Skeletal muscle tissue (tissue), 4 donors: ENCODE data around the gene RARA. TPM values are rescaled to one million over a fixed set of nuclear protein-coding genes. Genes with fewer than 3 reads are reported as not detected.
"Not testable (repeated sequence)": the region's sequence is repeated elsewhere in the genome, so short reads cannot be mapped to it uniquely, and the experiment has no call there.

ENCODE experiments used
- H3K27ac ChIP-seq: one replicate; pipeline ENCODE4 v1.7.0; 2013; ENCODE audit warnings: mild to moderate bottlenecking, low read depth, low read length, inconsistent platforms
- H3K27me3 ChIP-seq, 3 donors: one replicate each; pipeline ENCODE4 v1.7.0; 2013; ENCODE audit warnings: low read length in 3 of 3; ENCODE audit not compliant: control insufficient read depth in 3 of 3, insufficient read depth in 3 of 3
- H3K36me3 ChIP-seq, 3 donors: one replicate each; pipeline ENCODE4 v1.7.0; 2013; ENCODE audit warnings: low read length in 3 of 3; ENCODE audit not compliant: control insufficient read depth in 3 of 3, insufficient read depth in 3 of 3
- H3K4me1 ChIP-seq, 3 donors: one replicate each; pipeline ENCODE4 v1.7.0; 2013; ENCODE audit warnings: low read length in 3 of 3, mild to moderate bottlenecking in 3 of 3; ENCODE audit not compliant: control insufficient read depth in 3 of 3, insufficient read depth in 3 of 3
- H3K4me3 ChIP-seq, 3 donors: one replicate each; pipeline ENCODE4 v1.7.0; 2013; ENCODE audit warnings: low read length in 3 of 3
- H3K9ac ChIP-seq, 3 donors: one replicate each; pipeline ENCODE4 v1.7.0; 2013; ENCODE audit warnings: low read length in 3 of 3, mild to moderate bottlenecking in 3 of 3, moderate library complexity in 2 of 3, low read depth in 1 of 3
- H3K9me3 ChIP-seq, 3 donors: one replicate each; pipeline ENCODE4 v1.7.0; 2013; ENCODE audit warnings: low read length in 3 of 3; ENCODE audit not compliant: control insufficient read depth in 3 of 3
- total RNA-seq: library from RNA; depleted of rRNA; stranded (reverse); fragments of >200 nt; gene quantifications from one replicate; pipeline ENCODE4 v1.2.3, GENCODE V29; 2014
- donor health status: Osteomylitis.

RARA gene
- total RNA-seq, 1 donor from 2014 or later, result 17.2 TPM

- peaks cover 10 to 14% (median 10%) of the 10 kb centered on the region in 3 donors for H3K4me1 ChIP-seq
- peak overlapping the region in 2 of 3 donors; percentile 51 to 70 for H3K9ac ChIP-seq
- H3K36me3 ChIP-seq, result no peaks in the 10 kb centered on the region
- H3K27ac ChIP-seq, result no peak overlapping the region
- no peaks in the 10 kb centered on the region for H3K9me3 ChIP-seq
- peak overlapping the region; percentile 59 to 71 (median 71) for H3K4me3 ChIP-seq
- H3K27me3 ChIP-seq, result peaks cover 0 to 13% (median 3%) of the 10 kb centered on the region in 3 donors
These were observed 54.3 kb downstream of the RARA start for GRCh38 chr17:40363111-40363827.

- Histone ChIP-seq H3K9ac (peak within 1 kb of the TSS in 2 of 3 donors; percentile 51 to 70), H3K4me1 (peaks cover 5 to 14% (median 10%) of the 10 kb centered on the region in 3 donors), H3K36me3 (no peaks in the 10 kb centered on the region), H3K4me3 (peak within 1 kb of the TSS; percentile 59 to 71 (median 71)), H3K27ac (no peak within 1 kb of the TSS), H3K9me3 (no peaks in the 10 kb centered on the region), H3K27me3 (peaks cover 0 to 13% (median 3%) of the 10 kb centered on the region in 3 donors)
These were observed 55.3 kb downstream of the RARA start, which contains the start of gene GJD3 for GRCh38 chr17:40364121-40364861. Gene GJD3 (minus strand): TSS chr17:40364737. CDS start chr17:40363815, 922 bp downstream.

GRCh38 chr17:40364906-40365305 lies 55.9 kb downstream of the RARA start:
- H3K27me3 ChIP-seq, result peaks cover 0 to 13% (median 3%) of the 10 kb centered on the region in 3 donors
- peaks cover 5 to 14% (median 10%) of the 10 kb centered on the region in 3 donors for H3K4me1 ChIP-seq
- no peaks in the 10 kb centered on the region for H3K36me3 ChIP-seq
- H3K9me3 ChIP-seq, result no peaks in the 10 kb centered on the region
- H3K27ac ChIP-seq, result no peak overlapping the region
- no peak overlapping the region for H3K4me3 ChIP-seq
- peak overlapping the region in 1 of 3 donors; percentile 11 for H3K9ac ChIP-seq

GRCh38 chr17:40366076-40366860 lies 57.3 kb downstream of the RARA start:
- Histone ChIP-seq H3K36me3 (no peaks in the 10 kb centered on the region), H3K4me3 (no peak overlapping the region), H3K4me1 (peaks cover 5 to 14% (median 10%) of the 10 kb centered on the region in 3 donors), H3K27me3 (peaks cover 0 to 13% (median 3%) of the 10 kb centered on the region in 3 donors), H3K9ac (no peak overlapping the region), H3K27ac (no peak overlapping the region), H3K9me3 (no peaks in the 10 kb centered on the region)

- Histone ChIP-seq H3K4me1 (peaks cover 5 to 14% (median 10%) of the 10 kb centered on the region in 3 donors), H3K9me3 (no peaks in the 10 kb centered on the region), H3K27ac (no peak overlapping the region), H3K9ac (no peak overlapping the region), H3K4me3 (no peak overlapping the region), H3K27me3 (peaks cover 0 to 11% (median 1%) of the 10 kb centered on the region in 3 donors), H3K36me3 (no peaks in the 10 kb centered on the region)
These were observed 58.0 kb downstream of the RARA start for GRCh38 chr17:40366861-40367518.

- not testable (repeated sequence) for H3K27me3 ChIP-seq, H3K27ac ChIP-seq, H3K9ac ChIP-seq, H3K4me3 ChIP-seq, H3K36me3 ChIP-seq, H3K9me3 ChIP-seq
- peaks cover 5 to 11% (median 10%) of the 10 kb centered on the region in 3 donors for H3K4me1 ChIP-seq
These were observed 58.7 kb downstream of the RARA start for GRCh38 chr17:40367728-40368127.

- no peak overlapping the region for H3K4me3 ChIP-seq
- no peak overlapping the region for H3K9ac ChIP-seq
- H3K27ac ChIP-seq, result no peak overlapping the region
- H3K27me3 ChIP-seq, result no peaks in the 10 kb centered on the region
- no peaks in the 10 kb centered on the region for H3K36me3 ChIP-seq
- H3K9me3 ChIP-seq, result no peaks in the 10 kb centered on the region
- H3K4me1 ChIP-seq, result no peaks in the 10 kb centered on the region
These were observed 60.9 kb downstream of the RARA start for GRCh38 chr17:40369923-40370322.

GRCh38 chr17:40371261-40371929 lies 62.4 kb downstream of the RARA start:
- no peak overlapping the region for H3K9ac ChIP-seq
- H3K27ac ChIP-seq, result no peak overlapping the region
- H3K4me3 ChIP-seq, result no peak overlapping the region
- H3K4me1 ChIP-seq, result no peaks in the 10 kb centered on the region
- H3K9me3 ChIP-seq, result no peaks in the 10 kb centered on the region
- no peaks in the 10 kb centered on the region for H3K27me3 ChIP-seq
- no peaks in the 10 kb centered on the region for H3K36me3 ChIP-seq

- Histone ChIP-seq H3K9ac (no peak overlapping the region), H3K4me1 (no peaks in the 10 kb centered on the region), H3K27me3 (no peaks in the 10 kb centered on the region), H3K27ac (no peak overlapping the region), H3K4me3 (no peak overlapping the region), H3K9me3 (no peaks in the 10 kb centered on the region), H3K36me3 (no peaks in the 10 kb centered on the region)
These were observed 63.1 kb downstream of the RARA start for GRCh38 chr17:40372031-40372430.
